HepG2 (cell line): ENCODE data around the gene TBC1D10B. TPM values are rescaled to one million over a fixed set of nuclear protein-coding genes. Genes with fewer than 3 reads are reported as not detected.

ENCODE experiments used
- FLYWCH1 ChIP-seq: sonication (generic); formaldehyde crosslinking; IDR thresholded peaks from 2 replicates; pipeline ENCODE4 v1.8.1; 2023; ENCODE audit warnings: mild to moderate bottlenecking, missing genetic modification reagents
- ZBTB38 ChIP-seq: sonication (generic); formaldehyde crosslinking; IDR thresholded peaks from 2 replicates; pipeline ENCODE4 v1.5.1; 2020; ENCODE audit warnings: mild to moderate bottlenecking, missing genetic modification reagents
- ZBTB8A ChIP-seq: sonication (generic); formaldehyde crosslinking; IDR thresholded peaks from 2 replicates; pipeline ENCODE4 v1.4.0; 2020; ENCODE audit warnings: mild to moderate bottlenecking, low read depth, missing genetic modification reagents, borderline replicate concordance
- ZC3H4 ChIP-seq: sonication (generic); formaldehyde crosslinking; IDR thresholded peaks from 2 replicates; pipeline ENCODE4 v1.4.0; 2020; ENCODE audit warnings: missing genetic modification reagents, borderline replicate concordance
- ZFYVE20 ChIP-seq: sonication (generic); formaldehyde crosslinking; IDR thresholded peaks from 2 replicates; pipeline ENCODE4 v1.8.0; 2023; ENCODE audit warnings: low read depth, mild to moderate bottlenecking, moderate library complexity, missing genetic modification reagents, borderline replicate concordance
- ZGPAT ChIP-seq: IDR thresholded peaks from 2 replicates; pipeline ENCODE4 v1.6.1; 2016; ENCODE audit warnings: mild to moderate bottlenecking
- ZNF432 ChIP-seq: sonication (generic); formaldehyde crosslinking; IDR thresholded peaks from 2 replicates; pipeline ENCODE4 v1.5.0; 2020; ENCODE audit warnings: missing genetic modification reagents, mild to moderate bottlenecking, borderline replicate concordance
- ZNF549 ChIP-seq: sonication (generic); formaldehyde crosslinking; IDR thresholded peaks from 2 replicates; pipeline ENCODE4 v1.5.0; 2020; ENCODE audit warnings: missing genetic modification reagents
- ZNF609 ChIP-seq: sonication (generic); formaldehyde crosslinking; IDR thresholded peaks from 2 replicates; pipeline ENCODE4 v1.4.0; 2020; ENCODE audit warnings: mild to moderate bottlenecking, missing genetic modification reagents, borderline replicate concordance
- ZNF639 ChIP-seq: conservative IDR thresholded peaks from 2 replicates; pipeline ENCODE4 v1.6.1; 2018; ENCODE audit warnings: missing genetic modification reagents
- ZNF772 ChIP-seq: sonication (generic); formaldehyde crosslinking; IDR thresholded peaks from 2 replicates; pipeline ENCODE4 v1.5.0; 2020; ENCODE audit warnings: mild to moderate bottlenecking, missing genetic modification reagents
- polyA plus RNA-seq, 8 experiments: library from polyadenylated mRNA; depleted of rRNA in 3 of 8; stranded (reverse) in 7 of 8; unstranded in 1 of 8; fragments of >200 nt; fragmentation: Illumina TruSeq in 4 of 8; extraction: Trizol in 4 of 8; gene quantifications; 2 replicates each; pipeline versions ENCODE4 v1.2.1 to v1.2.3, GENCODE V29; 2011 to 2016; ENCODE audit warnings: low read depth in 4 of 8, missing spikeins in 1 of 8, mixed read lengths in 1 of 8; ENCODE audit not compliant: insufficient read depth in 1 of 8
- total RNA-seq, 5 experiments: library from RNA; depleted of rRNA; stranded (reverse); fragments of >200 nt; fragmentation: Illumina TruSeq; extraction: Trizol; gene quantifications; 2 replicates each; pipeline ENCODE4 v1.2.3, GENCODE V29; 2016; ENCODE audit warnings: low read depth in 1 of 5

TBC1D10B gene
- total and polyA plus RNA-seq, 2 of the 13 experiments (the other 11 are each of a cell fraction or from before 2014, with no cell fraction given) = 15.7 to 24.8 TPM

DNA sequence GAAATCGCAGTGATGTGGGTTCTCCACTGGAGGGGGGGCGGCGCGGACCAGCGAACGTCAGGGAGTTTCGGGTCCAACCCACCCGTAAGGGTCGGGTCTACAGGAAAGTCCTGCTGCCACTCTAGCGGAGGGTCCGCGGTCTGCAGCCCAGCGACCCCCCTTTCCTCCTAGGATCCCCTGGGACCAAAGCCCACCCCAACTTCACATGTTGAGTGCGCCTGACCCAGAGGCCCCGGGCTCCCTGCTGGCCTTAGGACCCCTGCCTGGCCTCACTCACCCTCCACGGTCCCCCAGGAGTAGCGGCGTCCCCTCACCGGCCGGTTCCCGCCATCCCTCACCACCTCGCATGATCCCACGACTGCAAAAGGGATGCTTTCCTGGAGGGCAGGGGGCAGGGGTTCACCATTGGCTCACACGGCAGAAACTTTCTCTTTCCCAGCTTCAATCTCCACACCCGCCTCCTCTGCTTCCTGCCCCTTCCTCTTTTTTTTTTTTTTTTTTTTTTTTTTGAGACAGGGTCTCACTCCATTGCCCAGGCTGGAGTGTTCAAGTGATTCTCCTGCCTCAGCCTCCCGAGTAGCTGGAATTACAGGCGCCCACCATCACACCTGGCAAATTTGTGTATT is 9.0 kb upstream of the TBC1D10B start (continued):
- no peak for TF ChIP-seq ZNF549 (CRISPR knock-in tag)
- no peak for TF ChIP-seq FLYWCH1
- peak; percentile 28; the same call in 1 of the 2 replicates for TF ChIP-seq ZNF609 (CRISPR knock-in tag)
- TF ChIP-seq ZFYVE20 (CRISPR knock-in tag) = no peak
- peak; percentile 57; the same call in 1 of the 2 replicates for TF ChIP-seq ZBTB38
- TF ChIP-seq ZC3H4 (CRISPR knock-in tag) = no peak
- no peak for TF ChIP-seq ZNF639 (CRISPR knock-in tag)
- no peak for TF ChIP-seq ZNF772
- no peak for TF ChIP-seq ZBTB8A (CRISPR knock-in tag)
- TF ChIP-seq ZNF432 (CRISPR knock-in tag) = no peak
- no peak for TF ChIP-seq ZGPAT
